HG02852 (cell line): ENCODE data around the gene PARP12.

Source experiments
- ATAC-seq: cut with Tn5 transposase; IDR thresholded peaks from one replicate; pipeline ENCODE4 v1.9.1; 2021; ENCODE audit warnings: mild to moderate bottlenecking, moderate library complexity; ENCODE audit not compliant: unreplicated experiment

PARP12 gene

GRCh38 chr7:139992353-139993044, 70.3 kb downstream of the PARP12 start:
- no peak for ATAC-seq

DNA sequence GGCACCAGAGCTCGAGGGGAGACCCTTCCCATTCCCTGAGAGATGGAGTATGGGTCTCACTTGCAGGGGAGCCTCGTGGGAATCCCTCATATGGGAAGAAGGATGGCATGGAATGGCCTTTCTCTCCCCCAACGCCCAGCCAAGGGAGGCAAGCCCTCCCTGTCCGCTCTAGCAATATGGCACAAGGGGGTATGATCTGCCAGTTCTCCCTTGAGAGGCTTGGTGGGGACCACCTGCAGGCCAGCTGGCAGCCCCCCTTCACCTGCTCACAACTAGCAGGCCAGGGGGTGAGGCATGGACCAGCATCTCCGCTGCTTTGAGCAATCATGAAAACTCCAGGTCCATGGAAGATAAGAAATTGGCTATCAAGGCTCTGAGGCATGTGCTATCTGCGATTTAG, 70.8 kb downstream of the PARP12 start:
- no peak for ATAC-seq

DNA sequence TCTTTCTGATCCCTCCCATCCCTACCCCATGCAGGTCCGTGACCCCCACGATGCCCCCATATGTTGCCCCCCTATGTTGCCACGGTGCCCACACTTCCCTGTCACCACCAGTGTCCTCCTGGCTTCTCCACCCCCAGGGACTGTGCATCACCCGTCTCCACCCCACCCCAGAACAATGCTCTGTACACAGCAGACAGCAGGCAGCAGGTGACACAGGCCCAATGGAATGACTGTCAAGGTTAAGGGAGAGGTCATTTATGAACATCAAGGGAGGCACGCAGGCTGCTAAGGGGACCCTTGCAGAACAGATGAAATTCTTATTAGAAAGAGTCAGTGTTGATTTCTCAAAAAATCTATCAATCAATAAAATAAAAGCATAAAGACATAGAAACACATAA, 71.5 kb downstream of the PARP12 start:
- no peak for ATAC-seq

GRCh38 chr7:139990571-139991268, 72.0 kb downstream of the PARP12 start:
- no peak for ATAC-seq

GRCh38 chr7:139990142-139990535, 72.6 kb downstream of the PARP12 start:
- ATAC-seq, result no peak

- ATAC-seq, result no peak
These were observed 73.2 kb downstream of the PARP12 start for GRCh38 chr7:139989366-139990141.

- ATAC-seq, result no peak
These were observed 74.8 kb downstream of the PARP12 start for GRCh38 chr7:139987691-139988516.

GRCh38 chr7:139985811-139986210, 76.9 kb downstream of the PARP12 start:
- no peak for ATAC-seq

DNA sequence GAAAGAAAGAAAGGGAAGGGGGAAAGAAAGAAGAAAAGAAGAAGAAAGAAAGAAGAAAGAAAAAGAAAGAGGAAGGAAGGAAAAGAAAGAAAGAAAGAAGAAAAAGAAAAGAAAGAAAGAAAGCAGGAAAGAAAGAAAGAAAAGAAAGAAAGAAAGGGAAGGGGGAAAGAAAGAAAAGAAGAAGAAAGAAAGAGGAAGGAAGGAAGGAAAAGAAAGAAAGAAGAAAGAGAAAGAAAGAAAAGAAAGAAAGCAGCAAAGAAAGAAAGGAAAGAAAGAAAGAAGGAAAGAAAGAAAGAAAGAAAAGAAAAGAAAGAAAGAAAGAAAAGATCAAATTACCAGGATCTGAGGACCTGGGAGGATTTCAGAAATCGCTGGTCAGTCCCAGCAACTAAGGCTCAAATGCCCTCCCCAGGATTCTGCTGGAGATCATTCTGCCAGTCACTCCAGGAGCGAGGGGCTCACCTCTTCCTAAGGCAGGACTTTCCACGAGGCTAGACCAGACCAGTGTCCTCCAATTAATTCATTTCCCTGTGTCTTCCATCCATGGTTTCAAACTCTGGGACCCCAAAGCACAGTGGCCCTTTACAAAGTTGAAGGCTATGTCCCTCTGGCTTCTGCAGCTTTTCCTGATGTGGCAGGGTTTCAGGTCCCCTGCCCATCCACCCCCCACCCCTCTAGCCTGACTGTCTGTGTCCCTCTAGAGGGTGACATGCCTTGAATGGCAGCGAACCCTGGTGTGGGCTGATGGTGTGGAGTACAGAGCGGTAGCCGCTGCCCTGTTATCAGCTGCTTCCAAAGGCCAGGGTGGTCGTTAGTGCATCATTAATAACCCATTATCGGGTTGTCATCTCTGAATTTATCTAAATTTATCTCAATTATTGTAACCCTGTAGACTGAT, 77.9 kb downstream of the PARP12 start:
- ATAC-seq, result no peak

DNA sequence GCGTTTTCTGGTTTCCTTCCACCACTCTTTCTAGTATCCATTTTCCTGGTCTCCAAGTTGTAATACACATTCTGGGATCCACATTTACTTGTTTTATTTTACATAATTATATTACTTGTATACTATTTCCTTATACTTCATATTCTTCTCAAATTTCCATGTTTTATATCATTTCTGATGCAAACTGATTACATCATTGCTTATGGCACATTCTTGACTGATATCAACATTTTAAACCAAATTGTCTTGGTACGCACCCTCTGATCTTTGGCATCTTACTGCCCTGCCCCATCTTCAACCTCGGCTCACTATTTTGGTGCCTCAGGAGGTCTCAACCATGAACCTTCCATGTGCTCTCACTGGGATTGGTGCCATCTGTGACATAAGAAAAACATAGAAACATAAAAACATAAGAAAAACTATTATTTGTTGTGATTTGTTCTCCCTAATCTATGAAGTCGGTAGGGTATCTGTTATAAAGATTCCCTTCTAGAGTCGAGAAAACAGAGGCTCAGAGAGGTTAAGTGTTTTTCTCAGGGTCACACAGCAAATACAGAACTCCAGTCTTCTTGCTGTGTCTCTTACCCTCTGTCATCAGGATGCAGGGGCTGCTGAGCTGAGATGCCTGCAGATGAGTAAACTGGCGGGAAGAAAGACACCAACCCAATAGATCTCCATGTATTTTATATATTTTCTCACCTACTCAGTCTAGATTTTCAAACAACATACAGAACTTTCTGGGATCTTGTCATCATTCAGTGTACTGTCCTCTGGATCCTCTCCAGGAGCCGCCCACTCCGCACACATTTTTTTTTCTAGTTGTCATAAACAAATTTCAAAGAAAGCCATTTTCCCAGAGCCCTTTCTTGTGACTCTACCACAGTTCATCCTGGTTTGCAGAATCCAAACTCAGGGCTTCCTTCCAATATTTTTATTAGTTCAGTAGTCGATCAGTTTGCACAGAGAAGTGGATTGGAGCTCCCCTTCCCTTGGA, 79.5 kb downstream of the PARP12 start:
- ATAC-seq, result no peak

DNA sequence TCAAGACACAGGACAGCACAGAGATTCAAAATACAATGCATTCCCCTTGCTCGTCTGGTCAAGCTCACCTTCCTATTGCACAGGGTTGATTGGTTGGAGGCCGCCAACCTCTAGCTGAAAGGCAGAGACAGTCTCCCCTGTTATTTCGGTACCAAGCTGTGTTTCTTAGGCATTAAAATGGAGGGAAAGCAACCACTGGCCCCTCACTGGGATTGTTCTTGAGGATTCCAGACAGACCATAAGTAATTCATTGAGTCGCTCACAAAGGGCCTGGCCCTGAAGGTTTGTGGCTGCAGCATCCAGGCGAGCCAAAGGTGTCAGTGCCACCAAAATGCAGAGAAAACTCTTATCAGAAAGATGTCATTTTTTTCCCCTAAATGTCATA, 81.2 kb downstream of the PARP12 start:
- ATAC-seq, result no peak

DNA sequence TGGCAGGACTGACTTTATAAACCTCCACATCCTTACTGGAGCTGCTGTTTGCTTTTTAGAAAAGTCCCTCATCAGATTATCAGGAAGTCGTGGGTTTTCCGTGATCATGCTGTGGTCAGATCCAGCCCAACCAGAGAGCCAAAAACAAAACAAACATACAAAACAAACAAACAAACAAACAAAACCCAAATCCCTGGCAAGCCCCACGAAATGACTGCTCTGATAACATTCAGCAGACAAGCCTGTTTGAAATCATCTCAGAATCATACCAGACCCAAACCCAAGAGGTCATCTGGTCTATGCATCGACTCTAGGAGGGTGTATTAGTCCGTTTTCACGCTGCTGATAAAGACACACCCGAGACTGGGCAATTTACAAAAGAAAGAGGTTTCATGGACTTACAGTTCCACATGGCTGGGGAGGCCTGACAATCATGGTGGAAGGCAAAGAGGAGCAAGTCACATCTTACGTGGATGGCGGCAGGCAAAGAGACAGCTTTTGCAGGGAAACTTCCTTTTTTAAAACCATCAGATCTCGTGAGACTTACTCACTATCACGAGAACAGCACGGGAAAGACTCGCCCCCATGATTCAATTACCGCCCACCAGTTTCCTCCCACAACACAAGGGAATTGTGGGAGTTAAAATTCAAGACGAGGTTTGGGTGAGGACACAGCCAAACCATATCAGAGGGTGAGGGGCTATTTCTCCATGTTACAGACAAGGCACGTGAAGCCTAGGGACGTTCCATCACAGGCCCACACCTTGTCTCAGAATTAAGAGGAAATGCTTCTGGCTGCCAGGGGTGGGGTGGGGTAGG, 85.7 kb downstream of the PARP12 start:
- no peak for ATAC-seq

- ATAC-seq, result no peak
These were observed 86.5 kb downstream of the PARP12 start for GRCh38 chr7:139976055-139976837.

- ATAC-seq, result no peak
These were observed 88.5 kb downstream of the PARP12 start for GRCh38 chr7:139974179-139974811.
